Thymus (tissue), 11 donors: Measurements from ENCODE around the gene MYOF. TPM values are rescaled to one million over a fixed set of nuclear protein-coding genes. Genes with fewer than 3 reads are reported as not detected.

Experiments
- DNase-seq, 9 donors: peaks; one replicate each; pipeline ENCODE4 v3.0.0-alpha.2; 2013; ENCODE audit warnings: low spot score in 9 of 9, low read depth in 6 of 9, missing footprints in 1 of 9
- H3K27ac ChIP-seq, 2 donors: one replicate each; pipeline ENCODE4 v1.5.1; 2013; ENCODE audit warnings: control low read depth in 1 of 2, low read depth in 1 of 2, low read length in 1 of 2, mild to moderate bottlenecking in 1 of 2, moderate library complexity in 1 of 2
- H3K27me3 ChIP-seq, 2 donors: one replicate each; pipeline ENCODE4 v1.5.1; 2013; ENCODE audit warnings: low read length in 1 of 2; ENCODE audit not compliant: control insufficient read depth in 2 of 2, insufficient read depth in 1 of 2
- H3K36me3 ChIP-seq, 2 donors: one replicate each; pipeline ENCODE4 v1.5.1; 2013; ENCODE audit warnings: low read length in 1 of 2, mild to moderate bottlenecking in 1 of 2, moderate library complexity in 1 of 2; ENCODE audit not compliant: control insufficient read depth in 2 of 2, insufficient read depth in 2 of 2
- H3K4me1 ChIP-seq, 2 donors: one replicate each; pipeline ENCODE4 v1.5.1; 2013; ENCODE audit warnings: low read length in 2 of 2; ENCODE audit not compliant: control insufficient read depth in 2 of 2, insufficient read depth in 2 of 2
- H3K4me3 ChIP-seq, 2 donors: one replicate each; pipeline ENCODE4 v1.5.1; 2013; ENCODE audit warnings: low read length in 2 of 2, control low read depth in 1 of 2, mild to moderate bottlenecking in 1 of 2
- H3K9me3 ChIP-seq, 2 donors: one replicate each; pipeline ENCODE4 v1.5.1; 2013; ENCODE audit warnings: low read length in 1 of 2, mild to moderate bottlenecking in 1 of 2; ENCODE audit not compliant: control insufficient read depth in 2 of 2, insufficient read depth in 1 of 2
- WGBS: extraction: QIAGEN DNeasy Blood & Tissue Kit; methylation state at CpG from one replicate; pipeline ENCODE4 v1.1.7; 2013; 5-methylcytosine and 5-hydroxymethylcytosine counted together
- polyA plus RNA-seq: library from polyadenylated mRNA; stranded (reverse); fragments of 200-250 nt; gene quantifications from one replicate; pipeline ENCODE4 v1.2.3, GENCODE V29; 2013
- total RNA-seq: library from RNA; stranded (reverse); fragments of 120-200 nt; gene quantifications from one replicate; pipeline ENCODE4 v1.2.4, GENCODE V29; 2013
- donor health status: healthy.

Gene MYOF
- total and polyA plus RNA-seq, 2 donors = 6.4 to 14.0 TPM

DNA sequence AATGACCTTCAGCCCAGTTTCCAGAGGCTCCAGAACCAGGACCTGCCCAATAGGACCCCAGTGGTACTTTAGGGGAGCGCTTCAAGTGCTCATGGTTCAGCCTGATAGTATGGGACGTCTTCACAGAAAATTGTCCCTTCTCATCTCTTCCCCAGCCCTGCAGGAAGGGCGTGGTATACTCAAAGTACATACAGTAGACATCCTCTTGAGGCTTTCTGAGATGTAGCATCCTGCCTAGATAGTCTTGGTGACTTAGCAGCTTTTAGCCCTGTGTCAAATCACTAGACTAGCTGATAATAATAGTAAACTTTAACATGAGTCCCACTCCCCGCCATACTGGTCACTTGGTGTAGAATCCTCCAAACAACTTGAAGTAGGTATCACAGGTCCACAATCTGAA is 215.3 kb downstream of the MYOF start:
- DNase-seq = no peak
- Histone ChIP-seq H3K4me1 (no peaks in the 10 kb centered on the region), H3K36me3 (no peaks in the 10 kb centered on the region), H3K4me3 (no peak overlapping the region), H3K27me3 (no peaks in the 10 kb centered on the region), H3K27ac (no peak overlapping the region), H3K9me3 (no peaks in the 10 kb centered on the region)
- 97% methylated on average over 4 of the region's 4 CpGs for WGBS

DNA sequence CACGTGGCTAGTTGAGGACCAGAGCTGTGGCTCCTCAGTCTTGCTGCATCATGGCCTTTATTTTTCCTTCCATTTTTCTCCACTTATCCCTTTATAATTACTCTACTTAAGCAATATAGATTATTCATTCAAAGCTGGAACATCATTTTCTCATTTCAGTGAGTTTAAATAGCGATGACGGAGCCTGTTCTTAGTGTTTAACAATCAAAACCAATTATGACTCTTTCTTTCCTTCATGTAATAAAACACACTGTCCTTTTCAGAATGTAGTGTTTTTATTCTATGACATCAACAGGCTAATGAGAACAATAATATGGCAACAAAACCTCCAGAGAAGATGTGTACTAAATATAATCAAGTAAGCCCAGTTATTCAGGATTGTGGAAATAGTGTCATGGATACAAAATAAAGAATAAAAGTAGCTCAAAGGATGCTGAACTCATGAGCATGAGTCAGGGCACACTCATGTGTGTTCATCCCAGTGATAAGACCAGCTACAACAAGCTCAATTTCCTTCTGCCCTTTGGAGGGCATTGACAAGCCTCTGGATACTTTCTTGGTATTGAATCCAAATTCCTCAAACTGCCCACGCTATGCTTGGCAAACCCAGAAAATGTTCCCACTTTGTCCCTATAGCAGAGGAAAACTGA is 220.0 kb downstream of the MYOF start:
- H3K27me3 ChIP-seq = no peaks in the 10 kb centered on the region
- H3K9me3 ChIP-seq = no peaks in the 10 kb centered on the region
- WGBS = 99% methylated on average over 4 of the region's 4 CpGs
- H3K4me1 ChIP-seq = no peaks in the 10 kb centered on the region
- H3K36me3 ChIP-seq = no peaks in the 10 kb centered on the region
- no peak overlapping the region for H3K27ac ChIP-seq
- no peak for DNase-seq
- H3K4me3 ChIP-seq = no peak overlapping the region

DNA sequence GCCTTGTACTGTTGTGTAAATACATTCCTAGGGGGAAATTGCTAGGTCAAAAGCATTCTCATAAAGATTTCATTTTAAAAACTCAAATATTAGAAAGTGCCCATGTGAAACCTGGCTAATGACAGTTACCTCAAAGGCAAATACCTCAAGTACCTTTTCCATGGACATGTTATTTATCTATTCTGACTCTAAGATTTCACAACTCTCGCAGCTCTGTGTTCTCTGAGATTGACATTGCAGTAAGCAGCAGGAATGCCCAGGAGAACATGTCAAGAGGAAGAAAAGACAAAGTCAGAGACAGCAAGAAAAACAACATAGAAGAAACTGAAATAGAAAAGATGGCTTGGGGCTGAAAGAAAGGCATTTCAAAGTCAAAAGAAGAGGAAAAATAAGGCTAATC is 221.0 kb downstream of the MYOF start:
- H3K4me3 ChIP-seq = no peak overlapping the region
- no peak overlapping the region for H3K27ac ChIP-seq
- H3K9me3 ChIP-seq = no peaks in the 10 kb centered on the region
- WGBS = 85% methylated on average over 1 of the region's 1 CpG
- no peak for DNase-seq
- H3K27me3 ChIP-seq = no peaks in the 10 kb centered on the region
- H3K4me1 ChIP-seq = no peaks in the 10 kb centered on the region
- no peaks in the 10 kb centered on the region for H3K36me3 ChIP-seq

DNA sequence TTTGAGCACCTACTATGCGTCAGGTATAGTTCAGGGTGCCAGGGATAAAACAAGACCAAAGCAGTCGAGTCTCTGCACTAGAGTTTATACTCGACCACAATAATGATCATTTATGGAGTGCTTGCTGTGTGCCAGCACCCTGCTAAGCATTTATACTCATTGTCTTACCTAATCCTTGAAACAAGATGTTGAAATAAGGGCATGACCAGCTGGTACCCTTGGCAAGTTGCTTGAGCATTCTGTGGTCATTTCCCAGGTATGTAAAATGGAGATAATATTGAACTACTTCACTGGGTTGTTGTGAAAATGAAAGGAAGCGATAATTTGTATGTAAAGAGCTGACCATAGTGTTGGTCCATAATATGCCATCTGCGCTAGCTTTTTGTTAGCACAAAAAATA is 223.0 kb downstream of the MYOF start:
- no peaks in the 10 kb centered on the region for H3K36me3 ChIP-seq
- no peak for DNase-seq
- no peak overlapping the region for H3K27ac ChIP-seq
- no peak overlapping the region for H3K4me3 ChIP-seq
- H3K9me3 ChIP-seq = no peaks in the 10 kb centered on the region
- no peaks in the 10 kb centered on the region for H3K27me3 ChIP-seq
- 97% methylated on average over 5 of the region's 5 CpGs for WGBS
- no peaks in the 10 kb centered on the region for H3K4me1 ChIP-seq

Other genes with a start within 250 kb of the MYOF start
- gene CEP55, start 14.3 kb upstream of the MYOF start, total RNA-seq = 28.7 TPM
- 6.4 TPM for gene CEP55, start 14.3 kb upstream of the MYOF start, polyA plus RNA-seq
- gene FFAR4, start 84.3 kb upstream of the MYOF start, total RNA-seq = 0.14 TPM
- gene FFAR4, start 84.3 kb upstream of the MYOF start, polyA plus RNA-seq = 0.25 TPM
- gene RBP4, start 118.9 kb upstream of the MYOF start, total RNA-seq = 0.19 TPM
- gene RBP4, start 118.9 kb upstream of the MYOF start, polyA plus RNA-seq = 3.1 TPM
- not detected for gene PDE6C, start 130.2 kb upstream of the MYOF start, total RNA-seq
- 0.18 TPM for gene PDE6C, start 130.2 kb upstream of the MYOF start, polyA plus RNA-seq
- gene FRA10AC1, start 220.3 kb upstream of the MYOF start, total RNA-seq = 6.7 TPM
- 20.7 TPM for gene FRA10AC1, start 220.3 kb upstream of the MYOF start, polyA plus RNA-seq